GM11168 (cell line): Measurements from ENCODE around the gene TMEM242.

Experiments used
- in situ Hi-C: fragments of 300-500 bp; cut with MboI; formaldehyde crosslinking; loops from one replicate; pipeline ENCODE4 v1.12.0; 2022; ENCODE audit warnings: low sequenced_read_pairs; ENCODE audit not compliant: unreplicated experiment

The TMEM242 gene

GRCh38 chr6:157325069-157325805 lies 1.9 kb upstream of the TMEM242 start:
- in situ Hi-C loops, result no loop called here

DNA sequence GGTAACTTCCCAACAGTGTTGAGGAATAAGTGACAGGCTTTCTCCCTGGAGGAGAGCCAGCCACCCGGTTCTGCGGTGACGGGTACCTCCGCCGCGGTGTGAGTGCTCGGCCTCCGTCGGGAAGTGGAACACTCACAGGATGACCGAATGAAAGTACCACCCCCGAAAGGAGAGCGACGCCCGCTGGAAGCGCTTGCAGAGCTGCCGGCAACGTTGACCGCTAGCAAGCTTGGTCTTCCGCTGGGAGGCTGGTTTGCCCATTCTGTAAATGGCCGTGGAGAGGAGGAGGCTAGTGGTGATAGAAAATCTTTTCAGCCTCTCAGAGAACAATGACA lies 614 bp upstream of the TMEM242 start:
- in situ Hi-C loops, result no loop called here

- in situ Hi-C loops, result no loop called here
Measured at GRCh38 chr6:157322792-157323254, 496 bp downstream of the TMEM242 start.

- in situ Hi-C loops, result loop anchor here (10.0 kb wide), 1 partner anchor 348 kb away; no protein-coding TSS in a partner anchor
Measured at GRCh38 chr6:157316871-157317814, 6.2 kb downstream of the TMEM242 start.

- in situ Hi-C loops, result loop anchor here (10.0 kb wide), 1 partner anchor 350 kb away; no protein-coding TSS in a partner anchor
Measured at GRCh38 chr6:157314705-157315321, 8.5 kb downstream of the TMEM242 start.

- in situ Hi-C loops, result loop anchor here (10.0 kb wide), 1 partner anchor 351 kb away; no protein-coding TSS in a partner anchor
Measured at GRCh38 chr6:157313531-157314467, 9.5 kb downstream of the TMEM242 start.

- in situ Hi-C loops, result loop anchor here (10.0 kb wide), 1 partner anchor 352 kb away; no protein-coding TSS in a partner anchor
Measured at GRCh38 chr6:157312757-157313156, 10.6 kb downstream of the TMEM242 start.

DNA sequence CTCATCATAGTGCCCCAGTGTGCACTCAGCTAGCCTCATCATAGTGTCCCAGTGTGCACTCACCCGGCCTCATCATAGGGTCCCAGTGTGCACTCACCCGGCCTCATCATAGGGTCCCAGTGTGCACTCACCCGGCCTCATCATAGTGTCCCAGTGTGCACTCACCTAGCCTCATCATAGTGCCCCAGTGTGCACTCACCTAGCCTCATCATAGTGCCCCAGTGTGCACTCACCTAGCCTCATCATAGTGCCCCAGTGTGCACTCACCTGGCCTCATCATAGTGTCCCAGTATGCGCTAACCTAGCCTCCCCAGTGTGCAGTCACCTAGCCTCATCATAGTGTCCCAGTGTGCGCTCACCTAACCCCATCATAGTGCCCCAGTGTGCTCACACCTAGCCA lies 12.6 kb downstream of the TMEM242 start:
- in situ Hi-C loops, result loop anchor here (10.0 kb wide), 1 partner anchor 354 kb away; no protein-coding TSS in a partner anchor

GRCh38 chr6:157307661-157308060 lies 15.7 kb downstream of the TMEM242 start:
- in situ Hi-C loops, result no loop called here

- in situ Hi-C loops, result no loop called here
Measured at GRCh38 chr6:157305670-157306653, 17.4 kb downstream of the TMEM242 start.

DNA sequence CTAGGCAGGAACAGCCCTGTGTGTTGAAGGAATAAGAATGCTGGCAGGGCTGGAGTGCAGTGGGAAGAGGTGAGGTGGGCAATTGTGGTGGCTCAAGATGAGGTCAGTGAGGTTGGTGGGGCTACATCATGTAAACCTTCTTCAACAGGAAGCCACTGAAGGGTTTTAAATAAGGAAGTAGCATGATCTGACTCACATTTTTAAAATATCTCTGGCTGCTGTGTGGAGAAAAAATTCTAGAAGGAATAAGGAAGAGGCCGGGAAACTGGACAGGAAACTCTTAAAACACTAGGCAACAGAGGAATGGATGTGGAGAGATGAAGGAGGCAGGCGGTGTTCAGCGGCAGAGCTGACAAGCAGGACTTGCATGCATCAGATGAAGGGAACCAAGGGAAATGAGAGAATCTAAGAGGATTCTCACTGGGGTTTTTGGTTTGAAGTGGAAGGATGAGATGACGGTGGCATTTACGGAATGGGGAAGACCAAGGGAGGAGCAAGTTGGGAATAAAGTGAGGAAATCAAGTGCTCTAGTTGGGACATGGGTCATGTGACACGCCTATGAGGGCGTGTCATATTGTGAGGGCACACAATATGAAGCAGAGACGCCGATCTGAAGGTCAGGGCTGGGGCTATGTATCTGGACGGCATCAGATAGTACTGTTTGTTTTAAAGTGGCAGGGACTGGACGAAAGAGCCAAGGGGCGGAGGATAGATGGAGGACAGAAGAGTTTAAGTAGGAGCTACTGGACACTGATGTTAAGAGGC lies 18.2 kb downstream of the TMEM242 start:
- in situ Hi-C loops, result no loop called here

DNA sequence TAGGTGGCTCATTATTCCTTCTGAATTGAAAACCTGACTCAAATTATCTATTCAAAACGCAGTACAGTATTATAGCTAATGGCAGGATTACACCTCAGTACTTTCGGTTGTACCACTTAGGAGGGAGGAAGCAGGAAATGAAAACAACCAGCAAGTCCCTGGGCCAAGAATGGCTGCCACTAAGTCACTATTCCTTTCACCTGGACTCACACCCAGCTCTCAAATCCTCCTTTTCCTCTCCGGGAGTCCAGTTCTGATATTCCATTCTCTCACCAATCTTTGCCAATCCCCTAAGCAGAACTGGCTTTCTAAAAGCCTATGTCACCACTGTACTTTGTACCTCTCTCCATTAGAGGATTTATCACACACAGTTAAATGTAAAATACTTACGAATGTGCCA lies 20.6 kb downstream of the TMEM242 start:
- in situ Hi-C loops, result no loop called here

- in situ Hi-C loops, result no loop called here
Measured at GRCh38 chr6:157300436-157300835, 22.9 kb downstream of the TMEM242 start.

DNA sequence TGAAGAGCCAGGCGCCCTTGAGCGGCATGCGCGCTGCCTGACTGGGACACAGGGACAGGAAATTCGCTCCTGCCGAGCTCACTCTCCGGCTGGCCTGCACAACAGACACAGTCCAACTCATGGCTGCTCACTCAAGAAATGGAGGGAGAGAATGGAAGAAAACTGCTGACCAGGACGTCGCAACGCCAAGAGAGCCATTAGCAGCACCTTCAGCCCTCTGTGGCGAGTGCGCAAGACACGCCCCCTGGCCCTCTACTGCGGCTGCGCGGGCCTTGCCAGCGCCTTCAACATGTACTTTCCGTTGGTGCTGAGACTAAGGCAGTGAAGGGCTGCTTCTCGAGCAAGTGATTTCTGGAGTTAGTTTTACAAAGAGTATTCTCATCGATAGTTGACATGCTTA lies 23.3 kb downstream of the TMEM242 start:
- in situ Hi-C loops, result no loop called here

- in situ Hi-C loops, result no loop called here
Measured at GRCh38 chr6:157298216-157298724, 25.0 kb downstream of the TMEM242 start.

- in situ Hi-C loops, result no loop called here
Measured at GRCh38 chr6:157294654-157295053, 28.7 kb downstream of the TMEM242 start.

DNA sequence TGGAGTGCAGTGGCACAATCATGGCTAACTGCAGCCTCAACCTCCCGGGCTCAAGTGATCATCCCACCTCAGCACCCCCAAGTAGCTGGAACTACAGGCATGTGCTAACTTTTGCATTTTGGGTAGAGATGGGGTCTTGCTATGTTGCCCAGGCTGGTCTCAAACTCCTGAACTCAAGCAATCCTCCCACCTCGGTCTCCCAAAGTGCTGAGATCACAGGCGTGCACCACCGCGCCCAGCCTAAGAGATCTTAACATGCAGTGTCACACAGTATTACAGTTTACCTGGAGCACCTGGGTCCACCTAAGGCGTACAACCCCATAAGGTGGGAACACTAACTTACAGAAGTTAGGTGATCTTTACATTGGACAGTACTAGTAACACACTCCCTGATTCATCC lies 29.5 kb downstream of the TMEM242 start:
- in situ Hi-C loops, result no loop called here
